Activated CD4-positive, alpha-beta T cell treated with anti-CD3 and anti-CD28 coated beads, Interleukin-2, amount 50 U/mL, for 24 hours (primary cell): Measurements from ENCODE around the gene FGD4.

Experiments used
- DNase-seq, 2 donors: peaks; one replicate each; pipeline ENCODE4 v3.0.0-alpha.2; 2020; ENCODE audit warnings: low read depth in 1 of 2, low spot score in 1 of 2

Gene FGD4

DNA sequence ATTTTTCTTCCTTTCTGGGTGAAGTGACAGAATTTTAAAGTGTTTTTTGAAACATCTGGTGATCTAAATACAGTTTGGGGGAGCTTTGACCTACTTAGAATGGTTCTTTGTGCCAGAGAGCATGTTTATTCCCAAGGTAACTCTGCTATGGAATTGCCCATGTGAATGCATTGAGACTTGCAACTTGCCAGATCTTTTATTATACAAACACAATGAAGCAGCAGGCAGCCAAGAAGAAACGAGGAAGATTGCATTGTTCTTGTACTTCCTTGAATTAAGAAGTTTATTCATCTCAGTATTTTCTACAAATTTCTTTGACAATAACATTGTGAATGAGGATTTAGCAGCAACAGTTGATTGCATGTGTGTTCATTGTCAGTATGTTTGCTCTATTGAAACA is 55.5 kb downstream of the FGD4 start:
- no peak for DNase-seq

GRCh38 chr12:32455607-32456071 is 56.3 kb downstream of the FGD4 start:
- DNase-seq = no peak

DNA sequence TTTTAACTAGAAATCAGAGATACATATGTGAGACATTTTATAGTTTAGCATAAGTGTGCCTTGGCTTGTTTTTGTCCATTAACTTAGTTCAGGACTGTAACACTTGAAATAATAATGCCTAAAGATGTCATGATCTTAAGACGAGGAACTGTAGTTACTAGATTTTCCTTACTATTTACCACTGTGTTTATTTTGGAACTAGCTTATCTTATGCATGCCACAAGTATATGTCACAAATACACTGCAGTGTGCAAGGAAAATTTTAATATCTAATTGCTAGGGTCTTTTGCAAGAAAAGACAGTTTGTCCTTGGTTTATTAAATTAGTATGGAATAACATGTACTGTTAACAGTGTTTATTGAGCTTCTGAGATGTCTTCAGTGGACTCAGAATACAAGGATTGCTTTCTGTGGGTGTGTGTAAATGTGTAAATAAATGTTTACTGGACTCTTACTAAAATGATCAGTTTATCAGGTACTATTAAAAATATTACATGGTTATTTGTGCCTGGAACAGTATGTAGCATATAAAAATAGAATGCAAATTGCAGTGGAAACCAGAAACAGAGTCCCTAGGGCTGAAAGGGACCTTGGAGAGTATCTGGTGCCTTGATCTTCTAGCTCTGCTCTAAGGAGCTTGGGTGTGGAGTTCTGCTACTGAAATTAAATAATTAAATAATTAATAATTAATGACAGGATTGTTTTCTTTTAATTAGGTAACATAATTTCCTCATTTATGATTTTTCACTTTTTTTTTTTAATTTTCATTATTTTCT is 58.1 kb downstream of the FGD4 start:
- no peak for DNase-seq

DNA sequence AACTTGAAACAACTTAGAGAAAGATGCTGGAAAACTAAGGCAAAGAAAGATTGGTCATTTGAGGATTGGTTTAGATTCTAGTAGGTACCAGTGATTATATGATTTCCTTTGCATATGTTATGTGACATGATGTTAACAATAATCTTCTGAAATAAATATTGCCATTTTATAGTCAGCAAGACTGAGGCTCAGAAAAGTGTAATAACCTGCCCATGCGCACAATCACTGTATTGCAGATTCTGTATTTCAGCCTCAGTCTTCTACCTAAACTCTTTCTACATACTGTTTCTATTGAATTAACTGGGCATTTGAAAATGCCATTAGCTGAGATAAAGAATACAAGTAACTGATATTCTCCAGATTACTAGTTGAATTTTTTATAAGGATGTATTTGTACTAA is 61.3 kb downstream of the FGD4 start:
- no peak for DNase-seq

GRCh38 chr12:32462908-32463307 is 63.5 kb downstream of the FGD4 start:
- no peak for DNase-seq

- DNase-seq = no peak
Measured at GRCh38 chr12:32466187-32466586, 66.8 kb downstream of the FGD4 start.

GRCh38 chr12:32466986-32467711 is 67.8 kb downstream of the FGD4 start:
- no peak for DNase-seq

- DNase-seq = no peak
Measured at GRCh38 chr12:32467959-32468863, 68.9 kb downstream of the FGD4 start.

DNA sequence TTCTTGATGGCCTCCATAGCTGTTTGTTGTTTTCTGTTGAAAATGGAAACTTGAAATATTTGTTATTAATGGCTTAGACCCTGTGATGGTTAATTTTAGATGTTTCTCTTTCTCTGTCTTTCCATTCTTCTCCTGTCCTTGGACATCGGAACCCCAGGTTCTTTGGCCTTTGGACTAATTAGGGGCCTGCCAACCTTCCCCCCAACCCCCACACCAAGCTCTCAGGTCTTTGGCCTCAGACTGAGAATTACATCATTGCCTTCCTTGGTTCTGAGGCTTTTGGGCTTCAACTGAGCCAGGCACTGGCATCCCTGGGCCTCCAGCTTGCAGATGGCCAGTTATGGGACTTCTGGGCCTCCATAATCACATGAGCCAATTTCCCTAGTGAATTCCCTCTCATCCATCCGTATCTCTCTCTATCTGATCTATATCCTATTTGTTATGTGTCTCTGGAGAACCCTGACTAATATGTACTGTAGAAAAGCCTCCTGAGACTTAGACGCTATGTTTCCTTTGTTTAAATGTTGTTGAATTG is 71.6 kb downstream of the FGD4 start:
- no peak for DNase-seq

GRCh38 chr12:32471591-32472001 is 72.2 kb downstream of the FGD4 start:
- DNase-seq = no peak

DNA sequence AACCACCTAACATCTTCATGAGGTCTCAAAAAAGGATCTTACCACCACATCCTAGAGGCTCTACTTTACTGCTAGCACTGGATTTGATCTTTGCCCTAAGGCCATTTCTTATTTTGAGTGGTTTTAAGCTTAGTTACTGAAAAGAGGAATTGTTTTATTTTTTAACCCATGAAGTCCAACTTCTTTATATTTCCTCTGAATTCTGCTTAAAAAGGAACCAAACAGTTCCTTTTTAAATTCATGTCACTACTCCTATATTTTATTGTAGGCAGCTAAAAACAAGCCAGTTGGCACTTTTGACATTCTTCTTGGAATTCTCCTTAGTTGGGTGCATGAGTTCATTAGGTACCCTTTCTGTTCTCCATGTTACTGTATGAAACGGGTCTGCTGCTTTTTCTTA is 76.4 kb downstream of the FGD4 start:
- no peak for DNase-seq

- DNase-seq = no peak
Measured at GRCh38 chr12:32476446-32476845, 77.1 kb downstream of the FGD4 start.

GRCh38 chr12:32477714-32478113 is 78.4 kb downstream of the FGD4 start:
- no peak for DNase-seq

DNA sequence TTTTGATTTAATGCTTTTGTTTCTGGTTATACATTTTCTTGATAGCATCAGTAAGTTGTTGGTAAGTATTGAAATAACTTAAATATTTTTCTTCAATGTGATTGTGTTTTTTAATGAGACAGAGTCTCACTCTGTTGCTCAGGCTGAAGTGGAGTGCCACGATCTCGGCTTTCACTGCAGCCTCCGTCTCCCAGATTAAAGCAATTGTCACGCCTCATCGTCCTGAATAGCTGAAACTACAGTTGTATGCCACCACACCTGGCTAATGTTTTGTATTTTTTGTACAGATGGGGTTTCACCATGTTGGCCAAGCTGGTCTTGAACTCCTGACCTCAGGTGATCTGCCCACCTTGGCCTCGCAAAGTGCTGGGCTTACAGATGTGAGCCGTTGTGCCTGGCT is 78.8 kb downstream of the FGD4 start:
- no peak for DNase-seq

DNA sequence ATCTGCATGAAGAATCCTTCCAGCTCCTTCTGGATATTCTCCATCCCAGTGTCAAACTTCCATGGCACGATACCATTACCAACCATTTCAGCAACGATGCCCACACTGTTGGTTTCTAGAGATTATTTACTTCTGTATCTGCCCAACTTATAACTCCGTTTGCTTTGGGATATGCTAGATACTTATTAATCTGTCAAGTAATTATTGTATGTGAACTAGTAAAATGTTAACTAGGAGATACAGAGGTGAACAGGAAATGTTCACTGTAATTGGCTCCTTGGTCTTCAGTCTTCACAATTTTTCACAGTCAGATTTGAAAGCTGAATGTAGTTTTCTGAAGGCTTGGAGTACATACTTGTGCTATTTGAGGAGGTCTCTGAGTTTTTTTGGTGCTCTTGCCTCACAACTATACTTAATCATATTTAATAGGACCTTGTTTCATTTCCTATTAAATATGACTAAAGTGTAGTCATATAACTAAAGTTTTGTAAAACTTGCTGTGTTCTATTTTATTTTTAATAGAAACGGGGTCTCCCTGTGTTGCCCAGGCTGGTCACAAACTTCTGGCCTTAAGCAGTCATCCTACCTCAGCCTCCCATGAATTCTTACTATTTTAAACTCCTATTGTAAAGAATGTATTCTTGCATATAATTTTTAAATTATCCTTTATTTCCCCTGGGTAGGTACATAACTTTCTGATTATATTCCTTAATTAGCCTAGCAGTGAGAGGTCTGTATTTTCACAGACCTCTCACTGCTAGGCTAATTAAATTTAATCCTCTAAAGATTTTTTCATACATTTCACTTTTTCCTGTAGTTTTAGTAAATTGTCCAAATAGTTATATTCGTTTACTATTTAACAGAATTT is 79.7 kb downstream of the FGD4 start:
- DNase-seq = no peak

DNA sequence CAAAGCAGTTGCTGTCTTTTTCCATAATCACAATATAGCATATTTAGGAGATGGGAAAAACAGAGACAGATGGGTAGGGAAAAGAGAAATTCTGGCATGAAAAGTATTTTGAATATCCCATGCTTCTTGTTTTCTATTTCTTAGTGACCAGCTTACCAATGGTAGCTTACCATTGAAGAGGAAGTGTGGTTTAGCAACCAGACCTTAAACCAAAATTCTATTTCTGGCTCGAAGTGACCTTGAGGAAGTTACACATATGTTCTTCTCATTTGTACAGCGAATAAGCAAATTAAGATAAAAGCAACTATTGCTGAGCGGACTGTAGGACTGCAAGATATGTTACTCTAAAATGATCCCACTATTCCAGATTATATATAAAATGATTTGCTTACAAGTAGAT is 82.9 kb downstream of the FGD4 start:
- no peak for DNase-seq

- DNase-seq = no peak
Measured at GRCh38 chr12:32483499-32483898, 84.1 kb downstream of the FGD4 start.

- DNase-seq = no peak
Measured at GRCh38 chr12:32483993-32484392, 84.6 kb downstream of the FGD4 start.

- no peak for DNase-seq
Measured at GRCh38 chr12:32486158-32486557, 86.8 kb downstream of the FGD4 start.

DNA sequence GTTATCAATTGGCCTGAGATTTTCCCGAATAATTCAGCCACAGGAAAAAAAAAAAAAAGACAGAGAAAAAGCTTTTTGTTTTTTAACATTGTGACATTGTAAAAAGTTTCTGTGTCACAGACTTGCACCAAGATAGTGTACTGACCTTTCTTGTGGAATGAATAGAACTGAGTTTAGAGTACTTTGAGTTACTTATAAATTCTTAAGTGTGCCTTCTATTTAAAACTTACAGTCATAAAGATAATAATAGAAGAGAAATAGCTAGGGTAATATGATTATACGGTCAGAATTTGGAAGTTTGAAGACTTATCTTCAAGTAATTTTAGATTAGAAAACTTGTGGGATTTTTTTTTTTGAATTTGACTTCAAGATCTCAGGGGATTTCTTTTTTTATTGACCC is 88.8 kb downstream of the FGD4 start:
- no peak for DNase-seq
